Measurements from ENCODE around the gene RAB4B.

GRCh38 chr19:40811478-40812341 lies 33.7 kb downstream of the RAB4B start:
- no peak for TF ChIP-seq ZFP41 (CRISPR knock-in tag; IDR thresholded peaks at IDR 0.05; ENCODE audit: borderline replicate concordance)
- TF ChIP-seq PCBP2 (optimal IDR thresholded peaks at IDR 0.05; ENCODE audit: low read depth, low read length, poor library complexity, severe bottlenecking): no peak
- TF ChIP-seq FOSL1 (CRISPR knock-in tag; IDR thresholded peaks at IDR 0.05; ENCODE audit: borderline replicate concordance): no peak
- TF ChIP-seq CHD2 (IDR thresholded peaks at IDR 0.05; ENCODE audit: low read depth, low read length): no peak
- TF ChIP-seq POLR2A (IDR thresholded peaks at IDR 0.05; ENCODE audit: insufficient read depth in 1 of 2, low read depth in 2 of 2, low read length in 2 of 2): no peak
- TF ChIP-seq NR1H2 (CRISPR knock-in tag; IDR thresholded peaks at IDR 0.05; ENCODE audit: borderline replicate concordance, low read depth): no peak
